HCT116 (cell line): Measurements from ENCODE around the gene CA7. TPM values are rescaled to one million over a fixed set of nuclear protein-coding genes. Genes with fewer than 3 reads are reported as not detected.

Source experiments
- ATAC-seq: fragments of 200-7000 bp; cut with Tn5 transposase; 2 replicates; pipeline ENCODE4 v1.9.1; 2020; ENCODE audit warnings: mild to moderate bottlenecking, moderate library complexity
- BruUV-seq: library from RNA; stranded (reverse); fragments of 400-500 nt; replicated peaks from 2 replicates; lab custom pipeline; 2021; lab: Mats Ljungman, UMichigan
- CTCF ChIA-PET: fragments of 300-600 bp; sonication (Branson Sonifier 250); formaldehyde crosslinking; loops from one replicate; lab custom pipeline; 2021; ENCODE audit warnings: antibody characterized with exemption; lab: Charles Lee
- POLR2A ChIA-PET: fragments of 300-600, 350-600 bp; sonication (Branson Sonifier 250); formaldehyde crosslinking; loops from one replicate; lab custom pipeline; 2021; ENCODE audit warnings: antibody characterized with exemption; lab: Charles Lee
- RAD21 ChIA-PET, 2 experiments: fragments of 300-600 bp; sonication (Branson Sonifier 250); formaldehyde crosslinking; loops; one replicate each; lab custom pipeline; 2023; ENCODE audit warnings: low total read pairs in 2 of 2; ENCODE audit not compliant: uncharacterized antibody in 2 of 2, unreplicated experiment in 2 of 2, low non-redundant PET in 1 of 2; lab: Charles Lee
- DNase-seq: peaks from one replicate; pipeline ENCODE4 v3.0.0-alpha.2; 2010; ENCODE audit warnings: low read depth, low spot score
- H2AFZ ChIP-seq: fragments of 200-600 bp; shearing (Covaris generic), sonication (generic); 2 replicates; pipeline ENCODE4 v1.6.1; 2017; ENCODE audit warnings: low read depth, mixed run types, mixed read lengths, antibody characterized with exemption, low read length; ENCODE audit not compliant: poor library complexity, severe bottlenecking
- H3K27ac ChIP-seq: 2 replicates; pipeline ENCODE4 v1.5.1; 2012; ENCODE audit warnings: low read depth, low read length
- H3K27me3 ChIP-seq: fragments of 200-600 bp; sonication (generic); 2 replicates; pipeline ENCODE4 v1.6.1; 2016; ENCODE audit warnings: mixed run types, low read length, mixed read lengths; ENCODE audit not compliant: insufficient read depth
- H3K36me3 ChIP-seq, 2 experiments: fragments of 200-500 bp in 1 of 2; fragments of 200-600 bp in 1 of 2; sonication (Bioruptor generic) in 1 of 2; sonication (generic) in 1 of 2; 2 replicates each; pipeline versions ENCODE4 v1.5.1 to v1.6.1; 2014 to 2016; ENCODE audit warnings: low read length in 2 of 2, inconsistent platforms in 1 of 2, mixed read lengths in 1 of 2, mixed run types in 1 of 2; ENCODE audit not compliant: insufficient read depth in 2 of 2, control insufficient read depth in 1 of 2
- H3K4me1 ChIP-seq, 2 experiments: fragments of 200-600 bp in 1 of 2; sonication (generic) in 1 of 2; 2 replicates each; pipeline versions ENCODE4 v1.5.1 to v1.6.1; 2012 to 2017; ENCODE audit warnings: low read length in 2 of 2, inconsistent platforms in 1 of 2, mild to moderate bottlenecking in 1 of 2, mixed read lengths in 1 of 2, mixed run types in 1 of 2, moderate library complexity in 1 of 2; ENCODE audit not compliant: insufficient read depth in 2 of 2, control insufficient read depth in 1 of 2
- H3K4me2 ChIP-seq: fragments of 200-600 bp; sonication (generic); 2 replicates; pipeline ENCODE4 v1.6.1; 2017; ENCODE audit warnings: mixed run types, low read length, mixed read lengths
- H3K4me3 ChIP-seq, 2 experiments: fragments of 200-600 bp in 1 of 2; sonication (generic) in 1 of 2; replicated peaks in 1 of 2; 2 replicates each; pipeline ENCODE4 v1.5.1; 2011 to 2016; ENCODE audit warnings: low read length in 2 of 2, control low read depth in 1 of 2, low read depth in 1 of 2, mild to moderate bottlenecking in 1 of 2, mixed read lengths in 1 of 2, mixed run types in 1 of 2
- H3K79me2 ChIP-seq: fragments of 200-600 bp; sonication (generic); 2 replicates; pipeline ENCODE4 v1.6.1; 2017; ENCODE audit warnings: mild to moderate bottlenecking, mixed run types, low read length, moderate library complexity, mixed read lengths; ENCODE audit not compliant: insufficient read depth
- H3K9ac ChIP-seq: fragments of 200-600 bp; sonication (generic); 2 replicates; pipeline ENCODE4 v1.6.1; 2016; ENCODE audit warnings: low read length, mixed read lengths
- H3K9me2 ChIP-seq: fragments of 200-600 bp; sonication (generic), shearing (Covaris generic); 2 replicates; pipeline ENCODE4 v1.6.1; 2017; ENCODE audit warnings: mixed run types, mild to moderate bottlenecking, moderate library complexity; ENCODE audit not compliant: insufficient read depth
- H3K9me3 ChIP-seq, 2 experiments: fragments of 200-500 bp in 1 of 2; fragments of 200-600 bp in 1 of 2; sonication (Bioruptor generic) in 1 of 2; sonication (generic) in 1 of 2; 2 replicates each; pipeline ENCODE4 v1.6.1; 2014 to 2017; ENCODE audit warnings: low read length in 2 of 2, mixed read lengths in 2 of 2, inconsistent platforms in 1 of 2, low read depth in 1 of 2, mild to moderate bottlenecking in 1 of 2, mixed run types in 1 of 2, moderate library complexity in 1 of 2; ENCODE audit not compliant: control insufficient read depth in 1 of 2, insufficient read depth in 1 of 2
- H4K20me1 ChIP-seq: fragments of 200-600 bp; sonication (generic), shearing (Covaris generic); 2 replicates; pipeline ENCODE4 v1.6.1; 2017; ENCODE audit warnings: mixed run types, mild to moderate bottlenecking, moderate library complexity; ENCODE audit not compliant: insufficient read depth
- CBX3 ChIP-seq: IDR thresholded peaks from 2 replicates; pipeline ENCODE4 v1.6.1; 2012; ENCODE audit warnings: low read depth
- CEBPB ChIP-seq: IDR thresholded peaks from 2 replicates; pipeline ENCODE4 v1.6.1; 2012; ENCODE audit warnings: low read depth
- ELF1 ChIP-seq: IDR thresholded peaks from 2 replicates; pipeline ENCODE4 v1.6.1; 2012; ENCODE audit warnings: low read depth, borderline replicate concordance
- FOSL1 ChIP-seq: IDR thresholded peaks from 2 replicates; pipeline ENCODE4 v1.6.1; 2012; ENCODE audit warnings: low read depth
- POLR2A ChIP-seq: IDR thresholded peaks from 2 replicates; pipeline ENCODE4 v1.7.0; 2011; ENCODE audit warnings: borderline replicate concordance; ENCODE audit not compliant: insufficient read depth, insufficient read length; ENCODE audit errors: extremely low read depth
- POLR2AphosphoS5 ChIP-seq: IDR thresholded peaks from 2 replicates; pipeline ENCODE4 v1.6.1; 2011; ENCODE audit warnings: mild to moderate bottlenecking, low read depth, low read length, moderate library complexity
- RAD21 ChIP-seq: IDR thresholded peaks from 2 replicates; pipeline ENCODE4 v1.6.1; 2012; ENCODE audit warnings: low read depth, mild to moderate bottlenecking
- SIN3A ChIP-seq: IDR thresholded peaks from 2 replicates; pipeline ENCODE4 v1.6.1; 2012; ENCODE audit warnings: low read depth
- SP1 ChIP-seq: IDR thresholded peaks from 2 replicates; pipeline ENCODE4 v1.6.1; 2012; ENCODE audit warnings: low read depth
- TCF7L2 ChIP-seq: IDR thresholded peaks from 2 replicates; pipeline ENCODE4 v1.7.0; 2011; ENCODE audit warnings: borderline replicate concordance, inconsistent platforms; ENCODE audit not compliant: insufficient read depth, insufficient read length; ENCODE audit errors: extremely low read depth
- ZFX ChIP-seq: fragments of 450-650 bp; IDR thresholded peaks from 2 replicates; pipeline ENCODE4 v1.6.1; 2017
- intact Hi-C: fragments of 100-400 bp; cut with micrococcal nuclease; formaldehyde crosslinking; loops from 2 replicates; pipeline ENCODE4 v1.10.0; 2022
- total RNA-seq: library from RNA; stranded (reverse); gene quantifications from one replicate; pipeline ENCODE4 v1.2.1, GENCODE V29; 2021; ENCODE audit not compliant: unreplicated experiment
- TF ChIP-seq, protein P1 (sequence below): IDR thresholded peaks from 2 replicates; pipeline ENCODE4 v1.6.1; 2011; ENCODE audit warnings: mild to moderate bottlenecking, low read length, moderate library complexity; ENCODE audit not compliant: insufficient replicate concordance; ENCODE audit errors: extremely low read depth
- TF ChIP-seq, protein P2 (sequence below): IDR thresholded peaks from 2 replicates; pipeline ENCODE4 v1.6.1; 2012
- TF ChIP-seq, protein P3 (sequence below): IDR thresholded peaks from 2 replicates; pipeline ENCODE4 v1.6.1; 2012
- TF ChIP-seq, protein P4 (sequence below): IDR thresholded peaks from 2 replicates; pipeline ENCODE4 v1.6.1; 2012; ENCODE audit warnings: low read depth

CA7 gene
- total RNA-seq, 1 experiment from 2014 or later: not detected

DNA sequence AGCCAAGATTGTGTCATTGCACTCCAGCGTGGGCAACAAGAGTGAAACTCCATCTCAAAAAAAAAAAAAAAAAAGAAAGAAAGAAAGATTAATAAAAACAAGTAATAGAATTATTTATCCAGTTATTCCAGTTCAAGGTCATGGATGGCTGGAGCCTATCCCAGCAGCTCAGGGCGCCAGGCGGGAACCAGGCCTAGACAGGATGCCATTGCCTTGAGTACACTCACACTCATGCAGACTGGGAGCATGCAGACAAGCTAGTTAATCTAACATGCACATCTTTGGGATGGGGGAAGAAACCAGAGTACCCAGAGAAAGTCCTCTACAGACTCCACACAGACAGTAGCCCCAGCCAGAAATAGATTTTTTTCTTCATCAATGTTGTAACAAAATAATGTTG, 54.0 kb downstream of the CA7 start:
- POLR2A ChIA-PET: no interaction called here
- Histone ChIP-seq H3K79me2 (no peaks in the 10 kb centered on the region), H3K4me3 (no peak overlapping the region), H3K27ac (no peak overlapping the region), H3K9me2 (no peaks in the 10 kb centered on the region), H3K4me1 (peaks cover 7 to 12% of the 10 kb centered on the region in 2 experiments; a peak in 3 of 4 replicates), H3K27me3 (no peaks in the 10 kb centered on the region), H3K9me3 (no peaks in the 10 kb centered on the region), H3K4me2 (no peak overlapping the region), H3K9ac (no peak overlapping the region), H2AFZ (no peak overlapping the region), H4K20me1 (no peaks in the 10 kb centered on the region), H3K36me3 (no peaks in the 10 kb centered on the region)
- intact Hi-C loops: loop anchor here (5.0 to 10.0 kb wide), 2 partner anchors 54 to 207 kb away; partner anchors contain the start of gene PHAF1
- ATAC-seq (no peak), DNase-seq (no peak)
- CTCF ChIA-PET: no interaction called here
- BruUV-seq: no TSS peak
- no peak for TF ChIP-seq RAD21
- no peak for TF ChIP-seq FOSL1
- no peak for TF ChIP-seq ZFX
- TF ChIP-seq TCF7L2: no peak
- TF ChIP-seq, protein P1, sequence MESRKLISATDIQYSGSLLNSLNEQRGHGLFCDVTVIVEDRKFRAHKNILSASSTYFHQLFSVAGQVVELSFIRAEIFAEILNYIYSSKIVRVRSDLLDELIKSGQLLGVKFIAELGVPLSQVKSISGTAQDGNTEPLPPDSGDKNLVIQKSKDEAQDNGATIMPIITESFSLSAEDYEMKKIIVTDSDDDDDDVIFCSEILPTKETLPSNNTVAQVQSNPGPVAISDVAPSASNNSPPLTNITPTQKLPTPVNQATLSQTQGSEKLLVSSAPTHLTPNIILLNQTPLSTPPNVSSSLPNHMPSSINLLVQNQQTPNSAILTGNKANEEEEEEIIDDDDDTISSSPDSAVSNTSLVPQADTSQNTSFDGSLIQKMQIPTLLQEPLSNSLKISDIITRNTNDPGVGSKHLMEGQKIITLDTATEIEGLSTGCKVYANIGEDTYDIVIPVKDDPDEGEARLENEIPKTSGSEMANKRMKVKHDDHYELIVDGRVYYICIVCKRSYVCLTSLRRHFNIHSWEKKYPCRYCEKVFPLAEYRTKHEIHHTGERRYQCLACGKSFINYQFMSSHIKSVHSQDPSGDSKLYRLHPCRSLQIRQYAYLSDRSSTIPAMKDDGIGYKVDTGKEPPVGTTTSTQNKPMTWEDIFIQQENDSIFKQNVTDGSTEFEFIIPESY: no peak
- no peak for TF ChIP-seq POLR2A
- TF ChIP-seq ELF1: no peak
- no peak for TF ChIP-seq SIN3A
- TF ChIP-seq, protein P2, sequence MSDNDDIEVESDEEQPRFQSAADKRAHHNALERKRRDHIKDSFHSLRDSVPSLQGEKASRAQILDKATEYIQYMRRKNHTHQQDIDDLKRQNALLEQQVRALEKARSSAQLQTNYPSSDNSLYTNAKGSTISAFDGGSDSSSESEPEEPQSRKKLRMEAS: no peak
- TF ChIP-seq POLR2AphosphoS5: no peak
- TF ChIP-seq, protein P3, sequence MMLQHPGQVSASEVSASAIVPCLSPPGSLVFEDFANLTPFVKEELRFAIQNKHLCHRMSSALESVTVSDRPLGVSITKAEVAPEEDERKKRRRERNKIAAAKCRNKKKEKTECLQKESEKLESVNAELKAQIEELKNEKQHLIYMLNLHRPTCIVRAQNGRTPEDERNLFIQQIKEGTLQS: no peak
- TF ChIP-seq, protein P4, sequence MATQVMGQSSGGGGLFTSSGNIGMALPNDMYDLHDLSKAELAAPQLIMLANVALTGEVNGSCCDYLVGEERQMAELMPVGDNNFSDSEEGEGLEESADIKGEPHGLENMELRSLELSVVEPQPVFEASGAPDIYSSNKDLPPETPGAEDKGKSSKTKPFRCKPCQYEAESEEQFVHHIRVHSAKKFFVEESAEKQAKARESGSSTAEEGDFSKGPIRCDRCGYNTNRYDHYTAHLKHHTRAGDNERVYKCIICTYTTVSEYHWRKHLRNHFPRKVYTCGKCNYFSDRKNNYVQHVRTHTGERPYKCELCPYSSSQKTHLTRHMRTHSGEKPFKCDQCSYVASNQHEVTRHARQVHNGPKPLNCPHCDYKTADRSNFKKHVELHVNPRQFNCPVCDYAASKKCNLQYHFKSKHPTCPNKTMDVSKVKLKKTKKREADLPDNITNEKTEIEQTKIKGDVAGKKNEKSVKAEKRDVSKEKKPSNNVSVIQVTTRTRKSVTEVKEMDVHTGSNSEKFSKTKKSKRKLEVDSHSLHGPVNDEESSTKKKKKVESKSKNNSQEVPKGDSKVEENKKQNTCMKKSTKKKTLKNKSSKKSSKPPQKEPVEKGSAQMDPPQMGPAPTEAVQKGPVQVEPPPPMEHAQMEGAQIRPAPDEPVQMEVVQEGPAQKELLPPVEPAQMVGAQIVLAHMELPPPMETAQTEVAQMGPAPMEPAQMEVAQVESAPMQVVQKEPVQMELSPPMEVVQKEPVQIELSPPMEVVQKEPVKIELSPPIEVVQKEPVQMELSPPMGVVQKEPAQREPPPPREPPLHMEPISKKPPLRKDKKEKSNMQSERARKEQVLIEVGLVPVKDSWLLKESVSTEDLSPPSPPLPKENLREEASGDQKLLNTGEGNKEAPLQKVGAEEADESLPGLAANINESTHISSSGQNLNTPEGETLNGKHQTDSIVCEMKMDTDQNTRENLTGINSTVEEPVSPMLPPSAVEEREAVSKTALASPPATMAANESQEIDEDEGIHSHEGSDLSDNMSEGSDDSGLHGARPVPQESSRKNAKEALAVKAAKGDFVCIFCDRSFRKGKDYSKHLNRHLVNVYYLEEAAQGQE: no peak
- no peak for TF ChIP-seq CBX3
- no peak for TF ChIP-seq SP1
- TF ChIP-seq CEBPB: no peak
- RAD21 ChIA-PET: no interaction called here
